GM12878 (cell line): ENCODE results near the gene PHACTR1.

Experiments
- CREB1 ChIP-seq: IDR thresholded peaks from 2 replicates; pipeline ENCODE4 v1.6.1; 2012; ENCODE audit warnings: low read depth, mild to moderate bottlenecking, inconsistent platforms
- EP300 ChIP-seq, 2 experiments: fragments of 150-350 bp in 1 of 2; IDR thresholded peaks; 2 replicates each; pipeline ENCODE4 v1.6.1; 2011 to 2012; ENCODE audit warnings: low read depth in 2 of 2, low read length in 2 of 2, borderline replicate concordance in 1 of 2, improper control_type of control experiment in 1 of 2, inconsistent platforms in 1 of 2; ENCODE audit not compliant: control insufficient read depth in 1 of 2
- FOS ChIP-seq: IDR thresholded peaks from 3 replicates; pipeline ENCODE4 v1.6.1; 2011; ENCODE audit warnings: borderline replicate concordance; ENCODE audit not compliant: insufficient read length; ENCODE audit errors: extremely low read depth
- JUND ChIP-seq: IDR thresholded peaks from 2 replicates; pipeline ENCODE4 v1.6.1; 2012; ENCODE audit warnings: low read depth, mild to moderate bottlenecking, low read length, improper control_type of control experiment, moderate library complexity
- POLR2A ChIP-seq: IDR thresholded peaks from 2 replicates; pipeline ENCODE4 v1.6.1; 2011; ENCODE audit warnings: low read depth, mild to moderate bottlenecking, low read length
- SMC3 ChIP-seq: IDR thresholded peaks from 2 replicates; pipeline ENCODE4 v1.6.1; 2011; ENCODE audit warnings: low read length, improper control_type of control experiment, borderline replicate concordance
- YY1 ChIP-seq: IDR thresholded peaks from 2 replicates; pipeline ENCODE4 v1.6.1; 2011; ENCODE audit warnings: low read depth, mild to moderate bottlenecking, low read length
- ZNF274 ChIP-seq: IDR thresholded peaks from one replicate; pipeline ENCODE4 v1.8.0; 2011; ENCODE audit not compliant: insufficient read length, insufficient read depth
- TF ChIP-seq, protein P1 (sequence below): fragments of 450-650 bp; conservative IDR thresholded peaks from 2 replicates; pipeline ENCODE4 v1.6.1; 2017; ENCODE audit warnings: mild to moderate bottlenecking, moderate library complexity
- TF ChIP-seq, protein P2 (sequence below), 3 experiments: IDR thresholded peaks in 2 of 3; conservative IDR thresholded peaks in 1 of 3; 2 replicates each; pipeline ENCODE4 v1.5.1; 2011; ENCODE audit warnings: low read depth in 3 of 3, low read length in 3 of 3, mild to moderate bottlenecking in 3 of 3, control low read depth in 2 of 3, moderate library complexity in 2 of 3, inconsistent platforms in 1 of 3, mixed read lengths in 1 of 3; ENCODE audit not compliant: control insufficient read depth in 2 of 3, insufficient read depth in 1 of 3; ENCODE audit errors: extremely low read depth in 1 of 3
- TF ChIP-seq, protein P3 (sequence below): fragments of 450-650 bp; formaldehyde crosslinking; IDR thresholded peaks from 2 replicates; pipeline ENCODE4 v1.4.0; 2020; ENCODE audit warnings: mild to moderate bottlenecking, moderate library complexity
- TF ChIP-seq, protein P4 (sequence below): IDR thresholded peaks from 2 replicates; pipeline ENCODE4 v1.6.1; 2012; ENCODE audit warnings: low read length, inconsistent platforms

DNA sequence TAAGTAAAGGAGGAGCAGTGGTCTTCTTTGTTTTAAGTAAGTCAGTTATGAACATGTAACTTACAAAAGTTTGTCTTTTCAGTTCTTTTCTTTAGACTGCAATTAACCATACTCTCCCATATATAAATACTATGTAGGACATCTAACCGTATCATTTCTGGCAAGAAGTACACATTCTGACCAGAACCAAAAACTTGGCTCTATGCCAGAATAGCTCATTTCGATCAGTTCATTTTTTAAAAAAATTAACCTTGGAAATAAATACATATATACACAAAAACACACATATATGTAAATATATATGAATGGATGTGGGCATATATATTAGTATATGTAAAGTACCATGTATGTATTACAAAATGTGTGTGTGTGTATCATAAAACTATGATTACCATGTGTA, 145.0 kb downstream of the PHACTR1 start:
- TF ChIP-seq FOS, result no peak
- no peak for TF ChIP-seq CREB1
- no peak for TF ChIP-seq SMC3
- TF ChIP-seq, protein P1, sequence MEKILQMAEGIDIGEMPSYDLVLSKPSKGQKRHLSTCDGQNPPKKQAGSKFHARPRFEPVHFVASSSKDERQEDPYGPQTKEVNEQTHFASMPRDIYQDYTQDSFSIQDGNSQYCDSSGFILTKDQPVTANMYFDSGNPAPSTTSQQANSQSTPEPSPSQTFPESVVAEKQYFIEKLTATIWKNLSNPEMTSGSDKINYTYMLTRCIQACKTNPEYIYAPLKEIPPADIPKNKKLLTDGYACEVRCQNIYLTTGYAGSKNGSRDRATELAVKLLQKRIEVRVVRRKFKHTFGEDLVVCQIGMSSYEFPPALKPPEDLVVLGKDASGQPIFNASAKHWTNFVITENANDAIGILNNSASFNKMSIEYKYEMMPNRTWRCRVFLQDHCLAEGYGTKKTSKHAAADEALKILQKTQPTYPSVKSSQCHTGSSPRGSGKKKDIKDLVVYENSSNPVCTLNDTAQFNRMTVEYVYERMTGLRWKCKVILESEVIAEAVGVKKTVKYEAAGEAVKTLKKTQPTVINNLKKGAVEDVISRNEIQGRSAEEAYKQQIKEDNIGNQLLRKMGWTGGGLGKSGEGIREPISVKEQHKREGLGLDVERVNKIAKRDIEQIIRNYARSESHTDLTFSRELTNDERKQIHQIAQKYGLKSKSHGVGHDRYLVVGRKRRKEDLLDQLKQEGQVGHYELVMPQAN, result no peak
- TF ChIP-seq POLR2A, result no peak
- no peak for TF ChIP-seq JUND
- TF ChIP-seq, protein P2, sequence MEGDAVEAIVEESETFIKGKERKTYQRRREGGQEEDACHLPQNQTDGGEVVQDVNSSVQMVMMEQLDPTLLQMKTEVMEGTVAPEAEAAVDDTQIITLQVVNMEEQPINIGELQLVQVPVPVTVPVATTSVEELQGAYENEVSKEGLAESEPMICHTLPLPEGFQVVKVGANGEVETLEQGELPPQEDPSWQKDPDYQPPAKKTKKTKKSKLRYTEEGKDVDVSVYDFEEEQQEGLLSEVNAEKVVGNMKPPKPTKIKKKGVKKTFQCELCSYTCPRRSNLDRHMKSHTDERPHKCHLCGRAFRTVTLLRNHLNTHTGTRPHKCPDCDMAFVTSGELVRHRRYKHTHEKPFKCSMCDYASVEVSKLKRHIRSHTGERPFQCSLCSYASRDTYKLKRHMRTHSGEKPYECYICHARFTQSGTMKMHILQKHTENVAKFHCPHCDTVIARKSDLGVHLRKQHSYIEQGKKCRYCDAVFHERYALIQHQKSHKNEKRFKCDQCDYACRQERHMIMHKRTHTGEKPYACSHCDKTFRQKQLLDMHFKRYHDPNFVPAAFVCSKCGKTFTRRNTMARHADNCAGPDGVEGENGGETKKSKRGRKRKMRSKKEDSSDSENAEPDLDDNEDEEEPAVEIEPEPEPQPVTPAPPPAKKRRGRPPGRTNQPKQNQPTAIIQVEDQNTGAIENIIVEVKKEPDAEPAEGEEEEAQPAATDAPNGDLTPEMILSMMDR (IDR thresholded peaks at IDR 0.05 in 2 of 3, conservative IDR thresholded peaks at IDR 0.05 in 1 of 3; ENCODE audit: control insufficient read depth in 2 of 3, extremely low read depth in 1 of 3, insufficient read depth in 1 of 3, low read depth in 3 of 3, low read length in 3 of 3), result no peak
- TF ChIP-seq EP300 (IDR thresholded peaks at IDR 0.05; ENCODE audit: borderline replicate concordance in 1 of 2, control insufficient read depth in 1 of 2, low read depth in 2 of 2, low read length in 2 of 2), result no peak
- TF ChIP-seq, protein P3, sequence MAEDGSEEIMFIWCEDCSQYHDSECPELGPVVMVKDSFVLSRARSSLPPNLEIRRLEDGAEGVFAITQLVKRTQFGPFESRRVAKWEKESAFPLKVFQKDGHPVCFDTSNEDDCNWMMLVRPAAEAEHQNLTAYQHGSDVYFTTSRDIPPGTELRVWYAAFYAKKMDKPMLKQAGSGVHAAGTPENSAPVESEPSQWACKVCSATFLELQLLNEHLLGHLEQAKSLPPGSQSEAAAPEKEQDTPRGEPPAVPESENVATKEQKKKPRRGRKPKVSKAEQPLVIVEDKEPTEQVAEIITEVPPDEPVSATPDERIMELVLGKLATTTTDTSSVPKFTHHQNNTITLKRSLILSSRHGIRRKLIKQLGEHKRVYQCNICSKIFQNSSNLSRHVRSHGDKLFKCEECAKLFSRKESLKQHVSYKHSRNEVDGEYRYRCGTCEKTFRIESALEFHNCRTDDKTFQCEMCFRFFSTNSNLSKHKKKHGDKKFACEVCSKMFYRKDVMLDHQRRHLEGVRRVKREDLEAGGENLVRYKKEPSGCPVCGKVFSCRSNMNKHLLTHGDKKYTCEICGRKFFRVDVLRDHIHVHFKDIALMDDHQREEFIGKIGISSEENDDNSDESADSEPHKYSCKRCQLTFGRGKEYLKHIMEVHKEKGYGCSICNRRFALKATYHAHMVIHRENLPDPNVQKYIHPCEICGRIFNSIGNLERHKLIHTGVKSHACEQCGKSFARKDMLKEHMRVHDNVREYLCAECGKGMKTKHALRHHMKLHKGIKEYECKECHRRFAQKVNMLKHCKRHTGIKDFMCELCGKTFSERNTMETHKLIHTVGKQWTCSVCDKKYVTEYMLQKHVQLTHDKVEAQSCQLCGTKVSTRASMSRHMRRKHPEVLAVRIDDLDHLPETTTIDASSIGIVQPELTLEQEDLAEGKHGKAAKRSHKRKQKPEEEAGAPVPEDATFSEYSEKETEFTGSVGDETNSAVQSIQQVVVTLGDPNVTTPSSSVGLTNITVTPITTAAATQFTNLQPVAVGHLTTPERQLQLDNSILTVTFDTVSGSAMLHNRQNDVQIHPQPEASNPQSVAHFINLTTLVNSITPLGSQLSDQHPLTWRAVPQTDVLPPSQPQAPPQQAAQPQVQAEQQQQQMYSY (CRISPR knock-in tag), result no peak
- TF ChIP-seq YY1, result no peak
- no peak for TF ChIP-seq ZNF274
- TF ChIP-seq, protein P4, sequence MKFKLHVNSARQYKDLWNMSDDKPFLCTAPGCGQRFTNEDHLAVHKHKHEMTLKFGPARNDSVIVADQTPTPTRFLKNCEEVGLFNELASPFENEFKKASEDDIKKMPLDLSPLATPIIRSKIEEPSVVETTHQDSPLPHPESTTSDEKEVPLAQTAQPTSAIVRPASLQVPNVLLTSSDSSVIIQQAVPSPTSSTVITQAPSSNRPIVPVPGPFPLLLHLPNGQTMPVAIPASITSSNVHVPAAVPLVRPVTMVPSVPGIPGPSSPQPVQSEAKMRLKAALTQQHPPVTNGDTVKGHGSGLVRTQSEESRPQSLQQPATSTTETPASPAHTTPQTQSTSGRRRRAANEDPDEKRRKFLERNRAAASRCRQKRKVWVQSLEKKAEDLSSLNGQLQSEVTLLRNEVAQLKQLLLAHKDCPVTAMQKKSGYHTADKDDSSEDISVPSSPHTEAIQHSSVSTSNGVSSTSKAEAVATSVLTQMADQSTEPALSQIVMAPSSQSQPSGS, result no peak
